Breast epithelium (tissue), 3 donors: ENCODE data around the gene GYS1.
"Not testable (repeated sequence)": the region's sequence is repeated elsewhere in the genome, so short reads cannot be mapped to it uniquely, and the experiment has no call there.

Experiments used
- POLR2A ChIP-seq: fragments of 450-650 bp; IDR thresholded peaks from one replicate; pipeline ENCODE4 v1.6.1; 2016; ENCODE audit warnings: antibody characterized with exemption, mild to moderate bottlenecking, moderate library complexity
- POLR2AphosphoS5 ChIP-seq, 3 donors: sonication (generic); formaldehyde crosslinking; IDR thresholded peaks; one replicate each; pipeline ENCODE4 v1.6.1; 2017; ENCODE audit warnings: antibody characterized with exemption in 3 of 3
- TF ChIP-seq, protein P1 (sequence below), 3 donors: fragments of 450-650 bp; IDR thresholded peaks; one replicate each; pipeline ENCODE4 v1.5.1; 2016 to 2017; ENCODE audit warnings: antibody characterized with exemption in 3 of 3, mild to moderate bottlenecking in 3 of 3, moderate library complexity in 3 of 3

GRCh38 chr19:49029749-49030148 is 36.6 kb upstream of the GYS1 start:
- TF ChIP-seq, protein P1, sequence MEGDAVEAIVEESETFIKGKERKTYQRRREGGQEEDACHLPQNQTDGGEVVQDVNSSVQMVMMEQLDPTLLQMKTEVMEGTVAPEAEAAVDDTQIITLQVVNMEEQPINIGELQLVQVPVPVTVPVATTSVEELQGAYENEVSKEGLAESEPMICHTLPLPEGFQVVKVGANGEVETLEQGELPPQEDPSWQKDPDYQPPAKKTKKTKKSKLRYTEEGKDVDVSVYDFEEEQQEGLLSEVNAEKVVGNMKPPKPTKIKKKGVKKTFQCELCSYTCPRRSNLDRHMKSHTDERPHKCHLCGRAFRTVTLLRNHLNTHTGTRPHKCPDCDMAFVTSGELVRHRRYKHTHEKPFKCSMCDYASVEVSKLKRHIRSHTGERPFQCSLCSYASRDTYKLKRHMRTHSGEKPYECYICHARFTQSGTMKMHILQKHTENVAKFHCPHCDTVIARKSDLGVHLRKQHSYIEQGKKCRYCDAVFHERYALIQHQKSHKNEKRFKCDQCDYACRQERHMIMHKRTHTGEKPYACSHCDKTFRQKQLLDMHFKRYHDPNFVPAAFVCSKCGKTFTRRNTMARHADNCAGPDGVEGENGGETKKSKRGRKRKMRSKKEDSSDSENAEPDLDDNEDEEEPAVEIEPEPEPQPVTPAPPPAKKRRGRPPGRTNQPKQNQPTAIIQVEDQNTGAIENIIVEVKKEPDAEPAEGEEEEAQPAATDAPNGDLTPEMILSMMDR (IDR thresholded peaks at IDR 0.05), result not testable (repeated sequence)
- TF ChIP-seq POLR2A; POLR2AphosphoS5 (IDR thresholded peaks at IDR 0.05): not testable (repeated sequence)
